ENCODE data around the gene RBM12. TPM values are rescaled to one million over a fixed set of nuclear protein-coding genes. Genes with fewer than 3 reads are reported as not detected.

The RBM12 gene
- total and polyA plus RNA-seq, 2 of the 8 experiments (the other 6 are each of a cell fraction or from before 2014, with no cell fraction given) = 187 to 214 TPM

DNA sequence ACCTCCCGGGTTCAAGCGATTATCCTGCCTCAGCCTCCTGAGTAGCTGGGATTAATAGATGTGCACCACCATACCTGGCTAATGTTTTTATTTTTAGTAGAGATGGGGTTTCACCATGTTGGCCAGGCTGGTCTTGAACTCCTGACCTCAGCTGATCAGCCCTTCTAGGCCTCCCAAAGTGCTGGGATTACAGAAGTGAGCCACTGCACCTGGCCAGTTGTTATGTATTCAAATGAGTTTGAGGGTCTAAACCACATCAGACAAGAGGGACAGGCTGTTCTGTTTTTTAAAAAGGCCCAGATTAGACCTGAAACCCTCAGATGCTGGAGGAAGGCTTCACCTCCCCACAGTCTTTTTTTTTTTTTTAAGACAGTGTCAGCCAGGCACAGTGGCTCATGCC, 53.2 kb downstream of the RBM12 start (continued):
- no peak for TF ChIP-seq SIN3A (conservative IDR thresholded peaks at IDR 0.05 in 1 of 2, IDR thresholded peaks at IDR 0.05 in 1 of 2; ENCODE audit: low read depth in 1 of 2, low read length in 2 of 2)
